Right atrium auricular region (tissue), 2 donors: ENCODE measurements around the gene CHST12. TPM values are rescaled to one million over a fixed set of nuclear protein-coding genes. Genes with fewer than 3 reads are reported as not detected.

Experiments
- DNase-seq: peaks from one replicate; pipeline ENCODE4 v3.0.0-alpha.2; 2019; ENCODE audit warnings: low spot score
- H3K27ac ChIP-seq, 2 donors: fragments of 200-600 bp; sonication (generic); 1 replicate in 1 of 2; 2 replicates in 1 of 2; pipeline ENCODE4 v1.5.1; 2016 to 2019
- H3K27me3 ChIP-seq, 2 donors: fragments of 200-600 bp; sonication (generic); one replicate each; pipeline versions ENCODE4 v1.5.1 to v1.6.0; 2017 to 2019
- H3K36me3 ChIP-seq: fragments of 200-600 bp; sonication (generic); one replicate; pipeline ENCODE4 v1.5.1; 2016
- H3K4me1 ChIP-seq, 2 donors: fragments of 200-600 bp; sonication (generic); one replicate each; pipeline versions ENCODE4 v1.5.1 to v1.6.0; 2017 to 2019
- H3K4me3 ChIP-seq, 2 donors: fragments of 200-600 bp; sonication (generic); 1 replicate in 1 of 2; 2 replicates in 1 of 2; pipeline ENCODE4 v1.5.1; 2017 to 2019; ENCODE audit warnings: mild to moderate bottlenecking in 1 of 2, moderate library complexity in 1 of 2
- H3K9me3 ChIP-seq, 2 donors: fragments of 200-600 bp; sonication (generic); one replicate each; pipeline ENCODE4 v1.5.1; 2019
- CTCF ChIP-seq, 2 donors: fragments of 200-600 bp; sonication (generic); IDR thresholded peaks; one replicate each; pipeline ENCODE4 v1.5.1; 2019; ENCODE audit warnings: antibody characterized with exemption in 2 of 2
- total RNA-seq, 2 donors: library from RNA; depleted of rRNA; stranded (reverse); fragments of >200 nt; gene quantifications; one replicate each; pipeline ENCODE4 v1.1.0, GENCODE V29; 2016

The CHST12 gene
- total RNA-seq, 2 donors from 2014 or later, result 14.2 to 15.0 TPM

GRCh38 chr7:2479276-2480069 lies 76.1 kb downstream of the CHST12 start:
- H3K36me3 ChIP-seq, result no peaks in the 10 kb centered on the region
- H3K4me3 ChIP-seq, result no peak overlapping the region
- H3K9me3 ChIP-seq, result peaks cover 4 to 7% of the 10 kb centered on the region in 2 donors
- H3K27ac ChIP-seq, result no peak overlapping the region
- H3K4me1 ChIP-seq, result peaks cover 0 to 23% of the 10 kb centered on the region in 2 donors
- no peak for TF ChIP-seq CTCF (IDR thresholded peaks at IDR 0.05)
- no peak for DNase-seq
- no peaks in the 10 kb centered on the region for H3K27me3 ChIP-seq

GRCh38 chr7:2480070-2480408 lies 76.6 kb downstream of the CHST12 start:
- H3K9me3 ChIP-seq, result peaks cover 4 to 7% of the 10 kb centered on the region in 2 donors
- H3K27ac ChIP-seq, result no peak overlapping the region
- H3K36me3 ChIP-seq, result no peaks in the 10 kb centered on the region
- peaks cover 0 to 23% of the 10 kb centered on the region in 2 donors for H3K4me1 ChIP-seq
- DNase-seq, result no peak
- TF ChIP-seq CTCF (IDR thresholded peaks at IDR 0.05), result no peak
- no peak overlapping the region for H3K4me3 ChIP-seq
- no peaks in the 10 kb centered on the region for H3K27me3 ChIP-seq

- Histone ChIP-seq H3K4me3 (no peak overlapping the region), H3K4me1 (peaks cover 0 to 23% of the 10 kb centered on the region in 2 donors), H3K27ac (no peak overlapping the region), H3K36me3 (no peaks in the 10 kb centered on the region), H3K9me3 (peaks cover 4 to 7% of the 10 kb centered on the region in 2 donors), H3K27me3 (no peaks in the 10 kb centered on the region)
- DNase-seq, result no peak
- no peak for TF ChIP-seq CTCF (IDR thresholded peaks at IDR 0.05)
These were observed 77.8 kb downstream of the CHST12 start for GRCh38 chr7:2481195-2481594.

GRCh38 chr7:2482725-2483451 lies 79.5 kb downstream of the CHST12 start:
- H3K4me1 ChIP-seq, result peaks cover 0 to 23% of the 10 kb centered on the region in 2 donors
- H3K36me3 ChIP-seq, result no peaks in the 10 kb centered on the region
- H3K9me3 ChIP-seq, result peaks cover 4 to 7% of the 10 kb centered on the region in 2 donors
- no peak for DNase-seq
- no peak overlapping the region for H3K4me3 ChIP-seq
- H3K27me3 ChIP-seq, result no peaks in the 10 kb centered on the region
- H3K27ac ChIP-seq, result no peak overlapping the region
- no peak for TF ChIP-seq CTCF (IDR thresholded peaks at IDR 0.05)

- no peak overlapping the region for H3K27ac ChIP-seq
- no peak for TF ChIP-seq CTCF (IDR thresholded peaks at IDR 0.05)
- no peaks in the 10 kb centered on the region for H3K27me3 ChIP-seq
- no peak for DNase-seq
- peaks cover 4 to 7% of the 10 kb centered on the region in 2 donors for H3K9me3 ChIP-seq
- peaks cover 0 to 23% of the 10 kb centered on the region in 2 donors for H3K4me1 ChIP-seq
- no peak overlapping the region for H3K4me3 ChIP-seq
- H3K36me3 ChIP-seq, result no peaks in the 10 kb centered on the region
These were observed 80.1 kb downstream of the CHST12 start for GRCh38 chr7:2483494-2483893.
